Measurements from ENCODE around the gene FBXL4. TPM values are rescaled to one million over a fixed set of nuclear protein-coding genes. Genes with fewer than 3 reads are reported as not detected.

FBXL4 gene
- polyA plus RNA-seq, 1 donor (not counting 4 experiments of a cell fraction or from before 2014, with no cell fraction given): 19.9 TPM

GRCh38 chr6:98973571-98973970, 25.8 kb upstream of the FBXL4 start:
- Histone ChIP-seq H4K20me1 (ENCODE audit: control insufficient read depth, extremely low read depth, insufficient read depth, low read length) (no peaks in the 10 kb centered on the region), H2AFZ (ENCODE audit: control insufficient read depth, low read length) (no peak overlapping the region), H3K9ac (ENCODE audit: control insufficient read depth, extremely low read depth, insufficient read depth, low read length) (no peak overlapping the region), H3K4me2 (ENCODE audit: control insufficient read depth, extremely low read depth, insufficient read depth, low read depth, low read length) (no peak overlapping the region), H3K9me3 (ENCODE audit: control insufficient read depth, low read depth, low read length) (no peaks in the 10 kb centered on the region), H3K36me3 (ENCODE audit: control insufficient read depth in 2 of 2, extremely low read depth in 1 of 2, insufficient read depth in 2 of 2, low read length in 2 of 2) (no peaks in the 10 kb centered on the region), H3K4me3 (ENCODE audit: control insufficient read depth in 2 of 3, extremely low read depth in 1 of 3, insufficient read depth in 2 of 3, low read depth in 1 of 3, low read length in 3 of 3) (no peak overlapping the region), H3K27ac (ENCODE audit: control insufficient read depth, insufficient read depth, low read length) (no peak overlapping the region), H3K79me2 (ENCODE audit: control insufficient read depth, insufficient read depth, low read length) (no peaks in the 10 kb centered on the region), H3K9me1 (ENCODE audit: control insufficient read depth, extremely low read depth, insufficient read depth, low read length) (no peaks in the 10 kb centered on the region), H3K27me3 (ENCODE audit: control insufficient read depth, extremely low read depth, insufficient read depth, low read length) (no peaks in the 10 kb centered on the region), H3K4me1 (ENCODE audit: control insufficient read depth, extremely low read depth, insufficient read depth, low read length) (no peaks in the 10 kb centered on the region)
- DNase-seq (ENCODE audit: low read depth, low spot score) (no peak), FAIRE-seq (no peak)
- TF ChIP-seq CTCF (optimal IDR thresholded peaks at IDR 0.05 in 1 of 3, IDR thresholded peaks at IDR 0.05 in 1 of 3, conservative IDR thresholded peaks at IDR 0.05 in 1 of 3; ENCODE audit: extremely low read depth in 1 of 3, insufficient read depth in 2 of 3, low read length in 3 of 3) (no peak), EZH2 (IDR thresholded peaks at IDR 0.05; ENCODE audit: low read length) (no peak)
- dilution Hi-C loops (cut with MboI; ENCODE audit: extremely low pct_ligation_motif_present, low sequenced_read_pairs): no loop called here

- H2AFZ ChIP-seq (ENCODE audit: control insufficient read depth, low read length): no peak overlapping the region
- no peaks in the 10 kb centered on the region for H3K9me1 ChIP-seq (ENCODE audit: control insufficient read depth, extremely low read depth, insufficient read depth, low read length)
- no peaks in the 10 kb centered on the region for H4K20me1 ChIP-seq (ENCODE audit: control insufficient read depth, extremely low read depth, insufficient read depth, low read length)
- no peak overlapping the region for H3K4me2 ChIP-seq (ENCODE audit: control insufficient read depth, extremely low read depth, insufficient read depth, low read depth, low read length)
- H3K4me3 ChIP-seq (ENCODE audit: control insufficient read depth in 2 of 3, extremely low read depth in 1 of 3, insufficient read depth in 2 of 3, low read depth in 1 of 3, low read length in 3 of 3): no peak overlapping the region
- H3K36me3 ChIP-seq (ENCODE audit: control insufficient read depth in 2 of 2, extremely low read depth in 1 of 2, insufficient read depth in 2 of 2, low read length in 2 of 2): no peaks in the 10 kb centered on the region
- FAIRE-seq: no peak
- no peak for TF ChIP-seq EZH2 (IDR thresholded peaks at IDR 0.05; ENCODE audit: low read length)
- TF ChIP-seq CTCF (optimal IDR thresholded peaks at IDR 0.05 in 1 of 3, IDR thresholded peaks at IDR 0.05 in 1 of 3, conservative IDR thresholded peaks at IDR 0.05 in 1 of 3; ENCODE audit: extremely low read depth in 1 of 3, insufficient read depth in 2 of 3, low read length in 3 of 3): no peak
- no peaks in the 10 kb centered on the region for H3K4me1 ChIP-seq (ENCODE audit: control insufficient read depth, extremely low read depth, insufficient read depth, low read length)
- H3K27ac ChIP-seq (ENCODE audit: control insufficient read depth, insufficient read depth, low read length): no peak overlapping the region
- no peaks in the 10 kb centered on the region for H3K79me2 ChIP-seq (ENCODE audit: control insufficient read depth, insufficient read depth, low read length)
- no peaks in the 10 kb centered on the region for H3K9me3 ChIP-seq (ENCODE audit: control insufficient read depth, low read depth, low read length)
- no peak for DNase-seq (ENCODE audit: low read depth, low spot score)
- no peaks in the 10 kb centered on the region for H3K27me3 ChIP-seq (ENCODE audit: control insufficient read depth, extremely low read depth, insufficient read depth, low read length)
- dilution Hi-C loops (cut with MboI; ENCODE audit: extremely low pct_ligation_motif_present, low sequenced_read_pairs): no loop called here
- no peak overlapping the region for H3K9ac ChIP-seq (ENCODE audit: control insufficient read depth, extremely low read depth, insufficient read depth, low read length)
Measured at GRCh38 chr6:98971303-98971702, 23.6 kb upstream of the FBXL4 start.
